Lung (tissue), 12 donors: ENCODE results near the gene EAF1. TPM values are rescaled to one million over a fixed set of nuclear protein-coding genes. Genes with fewer than 3 reads are reported as not detected.

Experiments
- ATAC-seq: fragments of 200-7000 bp; cut with Tn5 transposase; one replicate; pipeline ENCODE4 v1.9.1; 2020; ENCODE audit warnings: moderate number of reproducible peaks; ENCODE audit not compliant: insufficient read depth, low FRiP score
- DNase-seq, 3 donors: peaks; one replicate each; pipeline ENCODE4 v3.0.0-alpha.2; 2013 to 2017
- H3K27ac ChIP-seq, 2 donors: one replicate each; pipeline ENCODE4 v1.5.1; 2013; ENCODE audit warnings: mild to moderate bottlenecking in 2 of 2, moderate library complexity in 2 of 2, control low read depth in 1 of 2, inconsistent platforms in 1 of 2, low read depth in 1 of 2, low read length in 1 of 2
- H3K27me3 ChIP-seq, 3 donors: one replicate each; pipeline ENCODE4 v1.5.1; 2013; ENCODE audit warnings: low read length in 2 of 3; ENCODE audit not compliant: control insufficient read depth in 3 of 3, insufficient read depth in 3 of 3
- H3K36me3 ChIP-seq, 4 donors: one replicate each; pipeline ENCODE4 v1.5.1; 2013; ENCODE audit warnings: low read length in 4 of 4, mild to moderate bottlenecking in 1 of 4, moderate library complexity in 1 of 4; ENCODE audit not compliant: control insufficient read depth in 4 of 4, insufficient read depth in 4 of 4
- H3K4me1 ChIP-seq, 5 donors: one replicate each; pipeline ENCODE4 v1.5.1; 2013; ENCODE audit warnings: low read length in 5 of 5, mild to moderate bottlenecking in 2 of 5, moderate library complexity in 1 of 5; ENCODE audit not compliant: control insufficient read depth in 5 of 5, insufficient read depth in 5 of 5
- H3K4me3 ChIP-seq: one replicate; pipeline ENCODE4 v1.5.1; 2013; ENCODE audit warnings: mild to moderate bottlenecking, control low read depth, moderate library complexity
- H3K9ac ChIP-seq, 2 donors: one replicate each; pipeline ENCODE4 v1.5.1; 2013; ENCODE audit warnings: low read length in 2 of 2, control low read depth in 1 of 2; ENCODE audit not compliant: insufficient read depth in 1 of 2
- H3K9me3 ChIP-seq, 4 donors: one replicate each; pipeline ENCODE4 v1.5.1; 2013; ENCODE audit warnings: low read length in 3 of 4, mild to moderate bottlenecking in 1 of 4, moderate library complexity in 1 of 4; ENCODE audit not compliant: control insufficient read depth in 4 of 4, insufficient read depth in 3 of 4
- WGBS, 2 donors: extraction: QIAGEN DNeasy Blood & Tissue Kit; methylation state at CpG; one replicate each; pipeline ENCODE4 v1.1.7; 2013; 5-methylcytosine and 5-hydroxymethylcytosine counted together
- polyA plus RNA-seq, 2 donors: library from polyadenylated mRNA; stranded (reverse); fragments of 200-250 nt; gene quantifications; one replicate each; pipeline ENCODE4 v1.2.1, GENCODE V29; 2013
- total RNA-seq, 2 donors: library from RNA; depleted of rRNA in 1 of 2; stranded (reverse); fragments of >200 nt in 1 of 2; gene quantifications; one replicate each; pipeline ENCODE4 v1.2.1, GENCODE V29; 2014 to 2021
- TF ChIP-seq, protein P1 (sequence below): IDR thresholded peaks from 2 replicates; pipeline ENCODE4 v1.5.1; 2012; ENCODE audit warnings: mild to moderate bottlenecking; ENCODE audit errors: control extremely low read depth, extremely low read depth
- donor health status: control.
- donor health status: control.
- donor health status: Bipolar disorder and iron deficiency.
- donor health status: healthy.
- donor health status: DM: yes; HTN: yes; CAD: no.

Gene EAF1
- total and polyA plus RNA-seq, 4 donors, result 5.5 to 25.3 (median 17.0) TPM

- ATAC-seq, result no peak
These were observed 49.0 kb downstream of the EAF1 start for GRCh38 chr3:15476378-15476777.

GRCh38 chr3:15477951-15478639 is 50.7 kb downstream of the EAF1 start:
- no peak for DNase-seq

More at GRCh38 chr3:15476378-15476777, 49.0 kb downstream of the EAF1 start:
- DNase-seq, result no peak
- Histone ChIP-seq H3K27ac (no peak overlapping the region), H3K4me1 (peaks cover 0 to 9% (median 0%) of the 10 kb centered on the region in 5 donors), H3K36me3 (no peaks in the 10 kb centered on the region), H3K4me3 (no peak overlapping the region), H3K9ac (no peak overlapping the region), H3K9me3 (peaks cover 0 to 4% (median 0%) of the 10 kb centered on the region in 4 donors), H3K27me3 (no peaks in the 10 kb centered on the region)
- 72 to 79% methylated on average over 3 of the region's 3 CpGs for WGBS, 2 donors
- TF ChIP-seq, protein P1, sequence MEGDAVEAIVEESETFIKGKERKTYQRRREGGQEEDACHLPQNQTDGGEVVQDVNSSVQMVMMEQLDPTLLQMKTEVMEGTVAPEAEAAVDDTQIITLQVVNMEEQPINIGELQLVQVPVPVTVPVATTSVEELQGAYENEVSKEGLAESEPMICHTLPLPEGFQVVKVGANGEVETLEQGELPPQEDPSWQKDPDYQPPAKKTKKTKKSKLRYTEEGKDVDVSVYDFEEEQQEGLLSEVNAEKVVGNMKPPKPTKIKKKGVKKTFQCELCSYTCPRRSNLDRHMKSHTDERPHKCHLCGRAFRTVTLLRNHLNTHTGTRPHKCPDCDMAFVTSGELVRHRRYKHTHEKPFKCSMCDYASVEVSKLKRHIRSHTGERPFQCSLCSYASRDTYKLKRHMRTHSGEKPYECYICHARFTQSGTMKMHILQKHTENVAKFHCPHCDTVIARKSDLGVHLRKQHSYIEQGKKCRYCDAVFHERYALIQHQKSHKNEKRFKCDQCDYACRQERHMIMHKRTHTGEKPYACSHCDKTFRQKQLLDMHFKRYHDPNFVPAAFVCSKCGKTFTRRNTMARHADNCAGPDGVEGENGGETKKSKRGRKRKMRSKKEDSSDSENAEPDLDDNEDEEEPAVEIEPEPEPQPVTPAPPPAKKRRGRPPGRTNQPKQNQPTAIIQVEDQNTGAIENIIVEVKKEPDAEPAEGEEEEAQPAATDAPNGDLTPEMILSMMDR, result no peak

DNA sequence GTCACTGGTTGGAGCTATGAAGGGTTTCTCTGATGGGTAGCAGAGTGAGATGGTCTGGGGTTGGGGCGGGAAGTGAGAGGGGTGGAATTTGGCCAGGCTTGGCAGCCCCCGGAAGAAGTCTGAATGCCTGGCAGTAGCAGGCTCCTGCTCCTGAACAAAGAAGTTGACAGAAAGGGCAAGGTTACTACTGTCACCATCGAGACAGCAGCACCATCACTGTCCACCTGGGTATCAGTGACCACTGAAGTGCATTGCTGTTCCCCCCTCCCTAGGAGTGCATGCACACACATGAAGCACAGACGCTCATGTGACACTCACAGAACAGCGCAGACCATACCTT is 51.2 kb downstream of the EAF1 start:
- no peaks in the 10 kb centered on the region for H3K36me3 ChIP-seq
- 86 to 92% methylated on average over 5 of the region's 5 CpGs for whole genome bisulfite sequencing, 2 donors
- ATAC-seq, result no peak
- TF ChIP-seq, protein P1, result no peak
- H3K27me3 ChIP-seq, result no peaks in the 10 kb centered on the region
- H3K4me3 ChIP-seq, result no peak overlapping the region
- H3K27ac ChIP-seq, result no peak overlapping the region
- DNase-seq, result no peak
- H3K9me3 ChIP-seq, result peaks cover 0 to 4% (median 0%) of the 10 kb centered on the region in 4 donors
- peaks cover 0 to 9% (median 0%) of the 10 kb centered on the region in 5 donors for H3K4me1 ChIP-seq
- no peak overlapping the region for H3K9ac ChIP-seq

More at GRCh38 chr3:15477951-15478639, 50.7 kb downstream of the EAF1 start:
- TF ChIP-seq, protein P1, result no peak
- Histone ChIP-seq H3K27me3 (no peaks in the 10 kb centered on the region), H3K9me3 (peaks cover 0 to 4% (median 0%) of the 10 kb centered on the region in 4 donors), H3K27ac (no peak overlapping the region), H3K4me3 (no peak overlapping the region), H3K9ac (no peak overlapping the region), H3K36me3 (no peaks in the 10 kb centered on the region), H3K4me1 (peaks cover 0 to 9% (median 0%) of the 10 kb centered on the region in 5 donors)
- ATAC-seq, result no peak
- WGBS, 2 donors, result 80 to 88% methylated on average over 6 of the region's 6 CpGs
